Activated T-cell treated with anti-CD3 and anti-CD28 coated beads, Interleukin-2, amount 50 U/mL, for 4 hours (primary cell): ENCODE measurements around the gene TARS3. TPM values are rescaled to one million over a fixed set of nuclear protein-coding genes. Genes with fewer than 3 reads are reported as not detected.

Experiments
- ATAC-seq, 2 donors: fragments of 200-7000 bp; cut with Tn5 transposase; one replicate each; pipeline ENCODE4 v1.10.0; 2021
- DNase-seq: peaks from one replicate; pipeline ENCODE4 v3.0.0-alpha.2; 2020
- H3K27me3 Mint-ChIP-seq: one replicate; pipeline ENCODE4 v1.8.0; 2021; ENCODE audit warnings: low read depth, mixed read lengths
- H3K36me3 Mint-ChIP-seq: one replicate; pipeline ENCODE4 v1.8.0; 2022; ENCODE audit warnings: mixed read lengths; ENCODE audit not compliant: insufficient read depth
- H3K4me1 Mint-ChIP-seq: one replicate; pipeline ENCODE4 v1.8.0; 2021; ENCODE audit warnings: low read depth, mixed read lengths
- H3K4me3 Mint-ChIP-seq: one replicate; pipeline ENCODE4 v1.8.0; 2021; ENCODE audit warnings: mild to moderate bottlenecking, moderate library complexity, mixed read lengths
- H3K9me3 Mint-ChIP-seq: one replicate; pipeline ENCODE4 v1.8.0; 2021; ENCODE audit warnings: mixed read lengths
- total RNA-seq, 3 donors: library from RNA; stranded (reverse); gene quantifications; one replicate each; pipeline ENCODE4 v1.2.1, GENCODE V29; 2021

TARS3 gene
- total RNA-seq, 3 donors from 2014 or later = 6.1 to 6.7 (median 6.1) TPM

DNA sequence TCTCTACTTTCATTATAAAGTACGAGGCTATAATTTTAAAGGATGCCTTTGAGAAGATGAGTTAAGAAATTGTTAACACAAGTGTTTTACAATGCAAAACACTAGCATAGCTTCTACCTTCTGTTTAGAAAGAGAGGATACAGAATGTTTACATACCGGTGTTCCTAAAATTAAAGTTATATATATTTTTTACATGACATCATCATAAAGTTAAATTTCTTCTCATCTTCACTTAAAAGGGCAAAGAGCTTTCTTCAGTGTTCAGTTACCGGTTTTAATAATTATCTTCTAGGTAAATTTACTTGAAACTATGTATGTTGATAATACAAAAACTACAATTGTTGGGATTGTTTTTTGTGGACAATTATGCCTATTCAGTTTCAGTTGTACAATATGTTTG lies 39.4 kb downstream of the TARS3 start:
- Mint-ChIP-seq H3K9me3 (no peaks in the 10 kb centered on the region), H3K27me3 (no peaks in the 10 kb centered on the region), H3K4me3 (no peak overlapping the region), H3K4me1 (no peaks in the 10 kb centered on the region), H3K36me3 (peaks cover 43% of the 10 kb centered on the region)
- no peak for DNase-seq
- no peak for ATAC-seq

DNA sequence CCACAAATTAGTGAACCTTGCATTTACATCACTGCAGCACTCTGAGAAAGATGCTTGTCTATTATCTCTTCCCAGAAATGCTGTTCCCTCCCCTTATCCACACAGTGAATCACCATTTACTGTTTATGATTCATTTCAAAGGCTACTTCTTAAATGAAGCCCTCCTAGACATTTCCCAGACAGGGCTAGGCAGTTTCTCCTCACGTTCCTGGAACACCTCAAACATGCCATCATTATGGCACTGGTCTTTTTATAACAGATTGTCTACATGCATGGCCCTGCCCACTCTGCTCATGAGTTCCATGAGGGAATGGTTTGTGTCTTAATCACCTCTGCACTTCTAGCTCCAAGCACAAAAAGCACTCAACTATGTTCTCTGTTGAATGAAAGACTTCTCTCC lies 39.9 kb downstream of the TARS3 start:
- no peak for DNase-seq
- no peaks in the 10 kb centered on the region for H3K27me3 Mint-ChIP-seq
- H3K4me3 Mint-ChIP-seq = no peak overlapping the region
- no peaks in the 10 kb centered on the region for H3K4me1 Mint-ChIP-seq
- ATAC-seq = no peak
- H3K9me3 Mint-ChIP-seq = no peaks in the 10 kb centered on the region
- peaks cover 43% of the 10 kb centered on the region for H3K36me3 Mint-ChIP-seq

DNA sequence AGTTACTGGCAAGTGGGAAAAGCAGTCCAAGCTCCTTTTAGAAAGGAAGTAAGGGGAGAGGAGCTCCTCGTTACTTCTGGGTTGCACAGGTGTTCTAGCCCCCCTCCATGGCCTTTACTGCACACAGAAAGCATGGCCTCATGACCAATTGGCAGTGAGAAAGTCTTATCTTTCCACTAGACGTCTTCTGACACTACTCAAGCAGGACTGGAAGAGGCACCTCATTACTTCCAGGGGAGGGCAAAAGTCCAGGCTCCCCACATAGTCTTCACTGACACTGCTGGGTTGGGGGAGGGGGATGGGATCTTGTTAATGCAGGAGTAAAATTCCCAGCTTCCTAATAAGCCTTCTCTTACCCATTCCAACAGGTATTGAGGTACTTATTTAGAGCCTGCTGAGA lies 44.5 kb downstream of the TARS3 start:
- no peaks in the 10 kb centered on the region for H3K27me3 Mint-ChIP-seq
- ATAC-seq = no peak
- peaks cover 4% of the 10 kb centered on the region for H3K4me1 Mint-ChIP-seq
- no peak for DNase-seq
- no peak overlapping the region for H3K4me3 Mint-ChIP-seq
- H3K9me3 Mint-ChIP-seq = no peaks in the 10 kb centered on the region
- peaks cover 52% of the 10 kb centered on the region for H3K36me3 Mint-ChIP-seq

DNA sequence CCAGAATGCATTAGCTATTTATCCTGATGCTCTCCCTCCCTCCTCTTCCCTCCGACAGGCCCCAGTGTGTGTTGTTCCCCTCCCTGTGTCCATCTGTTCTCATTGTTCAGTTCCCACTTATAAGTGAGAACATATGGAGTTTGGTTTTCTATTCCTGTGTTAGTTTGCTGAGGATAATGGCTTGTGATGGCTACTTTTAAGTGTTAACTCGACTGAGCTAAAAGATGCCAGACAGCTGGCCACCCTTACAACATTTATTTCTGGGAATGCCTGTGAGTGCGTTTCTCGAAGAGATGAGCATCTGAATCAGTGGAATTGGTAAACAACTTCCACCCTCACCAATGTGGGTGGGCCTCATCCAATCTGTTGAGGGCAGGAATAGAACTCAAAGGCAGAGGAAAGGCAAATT lies 47.3 kb downstream of the TARS3 start:
- Mint-ChIP-seq H3K27me3 (no peaks in the 10 kb centered on the region), H3K4me1 (peaks cover 4% of the 10 kb centered on the region), H3K9me3 (no peaks in the 10 kb centered on the region), H3K36me3 (peaks cover 55% of the 10 kb centered on the region), H3K4me3 (no peak overlapping the region)
- DNase-seq (no peak), ATAC-seq (no peak)

DNA sequence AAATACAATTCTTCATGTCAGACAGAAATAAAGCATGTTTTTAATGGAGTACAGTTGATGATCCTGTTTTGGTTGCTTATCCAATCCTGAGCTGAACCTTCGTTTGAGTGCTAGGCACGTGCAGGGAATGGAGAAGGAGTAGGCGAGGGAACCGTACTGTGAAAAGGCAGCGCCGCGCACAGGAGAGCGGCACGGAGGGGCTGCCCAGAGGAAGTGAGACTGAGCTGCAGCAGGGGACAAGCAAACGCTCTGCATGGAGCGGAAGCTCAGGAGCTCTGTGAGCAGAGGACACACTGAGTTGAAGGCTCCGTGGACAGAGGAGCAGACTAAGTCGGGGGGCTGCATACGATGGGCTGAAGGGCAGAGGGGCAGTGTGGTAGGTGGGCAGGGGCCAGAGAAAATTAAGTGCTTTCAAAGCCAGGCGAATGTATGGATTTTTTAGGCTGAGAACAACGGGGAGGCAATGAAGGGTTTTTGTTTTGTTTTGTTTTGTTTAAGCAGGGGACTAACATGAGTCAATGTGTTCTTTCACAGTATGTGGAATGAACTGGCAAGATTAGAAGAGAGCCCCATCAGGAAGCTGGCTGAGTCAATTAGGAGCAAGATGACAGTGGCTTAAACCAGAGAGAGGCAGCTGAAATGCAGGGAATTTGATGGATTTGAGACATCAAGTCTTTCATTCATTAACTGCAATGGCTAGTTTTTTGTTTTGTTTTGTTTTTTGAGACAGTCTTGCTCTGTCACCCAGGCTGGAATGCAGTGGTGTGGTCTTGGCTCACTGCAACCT lies 48.3 kb downstream of the TARS3 start:
- peaks cover 55% of the 10 kb centered on the region for H3K36me3 Mint-ChIP-seq
- ATAC-seq (peak in 1 of 2 donors; percentile 35), DNase-seq (no peak)
- no peaks in the 10 kb centered on the region for H3K9me3 Mint-ChIP-seq
- H3K4me1 Mint-ChIP-seq = peaks cover 4% of the 10 kb centered on the region
- H3K27me3 Mint-ChIP-seq = no peaks in the 10 kb centered on the region
- H3K4me3 Mint-ChIP-seq = peak overlapping the region; percentile 39

DNA sequence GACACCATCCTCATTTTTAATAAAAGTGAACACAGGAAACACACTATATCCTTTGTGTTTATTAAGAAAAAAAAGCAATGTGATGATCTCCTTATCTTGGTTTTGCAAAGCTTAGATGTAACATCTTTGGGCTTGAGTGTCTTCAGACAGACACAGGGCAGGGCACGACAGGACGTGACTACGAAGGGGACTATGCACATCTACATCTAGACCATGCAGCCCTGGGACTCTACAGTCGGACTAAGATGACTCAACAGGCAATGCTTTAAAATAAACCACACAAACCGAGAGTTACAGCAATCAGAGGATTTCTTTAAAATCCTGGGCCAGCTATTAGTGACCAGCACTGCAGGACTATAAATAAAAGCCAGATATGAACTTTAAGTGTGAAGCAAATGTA lies 49.3 kb downstream of the TARS3 start:
- Mint-ChIP-seq H3K4me1 (peaks cover 4% of the 10 kb centered on the region), H3K27me3 (no peaks in the 10 kb centered on the region), H3K9me3 (no peaks in the 10 kb centered on the region), H3K36me3 (peaks cover 57% of the 10 kb centered on the region), H3K4me3 (no peak overlapping the region)
- ATAC-seq = no peak
- DNase-seq = no peak

DNA sequence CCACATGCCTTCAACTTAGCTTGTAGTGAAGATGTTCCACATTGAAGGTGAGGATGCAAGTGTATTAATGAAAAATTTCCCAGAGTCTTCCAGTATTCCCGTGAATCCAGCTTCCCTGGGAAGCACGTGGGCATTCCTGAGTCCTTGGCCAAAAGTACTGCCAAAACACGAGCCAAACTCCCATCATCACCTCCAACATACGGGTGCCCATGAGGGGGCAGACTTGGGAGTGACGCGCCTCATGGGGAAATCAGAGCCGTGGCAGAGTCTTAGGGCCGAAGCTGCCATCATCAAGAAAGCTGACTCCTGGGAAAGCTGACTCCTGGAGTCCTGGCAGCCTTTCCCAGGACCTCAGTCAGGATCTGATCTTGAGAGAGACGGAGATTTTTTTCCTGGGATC lies 52.0 kb downstream of the TARS3 start:
- Mint-ChIP-seq H3K9me3 (no peaks in the 10 kb centered on the region), H3K4me1 (peaks cover 4% of the 10 kb centered on the region), H3K27me3 (no peaks in the 10 kb centered on the region), H3K4me3 (no peak overlapping the region), H3K36me3 (peaks cover 54% of the 10 kb centered on the region)
- DNase-seq = no peak
- no peak for ATAC-seq

DNA sequence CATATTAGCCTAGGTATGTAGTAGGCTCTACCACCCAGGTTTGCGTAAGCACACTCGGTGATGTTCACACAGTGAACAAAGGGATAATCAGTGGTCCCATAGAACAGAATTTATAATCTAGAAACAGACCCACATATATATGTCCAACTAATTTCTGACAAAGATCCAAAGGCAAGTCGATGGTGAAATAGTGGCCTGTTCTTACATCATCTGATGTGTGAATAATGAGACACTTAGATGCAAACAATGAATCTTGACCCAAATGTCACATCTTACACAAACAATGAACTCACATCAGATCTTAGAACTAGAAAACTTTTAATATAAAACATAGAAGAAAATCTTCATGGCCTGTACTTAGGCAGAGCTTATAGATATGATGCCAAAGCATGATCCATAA lies 54.5 kb downstream of the TARS3 start:
- H3K9me3 Mint-ChIP-seq = no peaks in the 10 kb centered on the region
- peaks cover 45% of the 10 kb centered on the region for H3K36me3 Mint-ChIP-seq
- no peaks in the 10 kb centered on the region for H3K27me3 Mint-ChIP-seq
- no peak overlapping the region for H3K4me3 Mint-ChIP-seq
- ATAC-seq (no peak), DNase-seq (no peak)
- peaks cover 3% of the 10 kb centered on the region for H3K4me1 Mint-ChIP-seq

DNA sequence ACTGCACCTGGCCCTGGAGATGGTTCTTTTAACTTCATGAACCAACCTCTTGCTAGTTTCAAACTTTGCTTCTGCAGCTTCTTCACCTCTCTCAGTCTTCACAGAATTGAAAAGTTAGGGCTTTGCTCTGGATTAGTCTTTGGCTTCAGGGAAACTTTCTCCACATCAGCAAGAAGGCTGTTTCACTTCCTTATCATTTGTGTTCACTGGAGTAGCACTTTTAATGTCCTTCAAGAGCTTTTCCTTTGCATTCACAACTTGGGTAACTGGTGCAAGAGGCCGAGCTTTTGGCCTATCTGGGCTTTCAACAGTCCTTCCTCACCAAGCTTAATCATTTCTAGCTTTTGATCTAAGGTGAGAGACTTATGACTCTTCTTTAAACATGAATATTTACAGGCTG lies 56.4 kb downstream of the TARS3 start:
- Mint-ChIP-seq H3K9me3 (no peaks in the 10 kb centered on the region), H3K4me1 (peaks cover 5% of the 10 kb centered on the region), H3K27me3 (no peaks in the 10 kb centered on the region), H3K4me3 (no peak overlapping the region), H3K36me3 (peaks cover 36% of the 10 kb centered on the region)
- DNase-seq (no peak), ATAC-seq (no peak)

DNA sequence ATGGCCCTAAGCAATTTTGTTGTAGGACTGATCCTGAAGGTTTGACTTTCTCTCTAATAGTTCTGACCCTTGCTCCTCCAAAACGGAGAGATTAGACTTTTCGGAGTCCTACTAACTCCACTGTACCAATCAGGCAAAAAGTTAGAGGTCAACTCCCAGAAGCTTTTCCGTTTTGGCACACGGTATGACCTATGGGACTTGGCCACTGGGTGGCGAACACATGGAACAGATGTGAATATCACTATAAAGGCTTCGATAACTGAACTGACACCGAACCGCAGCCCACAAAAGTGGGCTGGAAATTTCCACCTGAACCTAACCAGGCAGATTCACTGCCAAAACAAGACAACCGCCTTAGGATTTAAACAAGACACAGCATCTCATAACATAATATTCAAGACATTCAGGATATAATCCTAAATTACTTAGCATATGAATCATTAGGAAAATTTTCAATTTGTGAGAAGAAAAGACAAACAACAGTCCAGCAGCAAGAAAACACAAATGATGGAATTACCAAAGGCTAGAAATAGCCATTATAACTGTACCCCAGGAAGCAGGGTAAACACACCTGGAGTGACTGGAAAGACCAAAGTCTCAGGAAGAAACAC lies 59.9 kb downstream of the TARS3 start:
- Mint-ChIP-seq H3K27me3 (no peaks in the 10 kb centered on the region), H3K9me3 (no peaks in the 10 kb centered on the region), H3K4me3 (no peak overlapping the region), H3K4me1 (peaks cover 5% of the 10 kb centered on the region), H3K36me3 (peaks cover 21% of the 10 kb centered on the region)
- DNase-seq (no peak), ATAC-seq (no peak)

DNA sequence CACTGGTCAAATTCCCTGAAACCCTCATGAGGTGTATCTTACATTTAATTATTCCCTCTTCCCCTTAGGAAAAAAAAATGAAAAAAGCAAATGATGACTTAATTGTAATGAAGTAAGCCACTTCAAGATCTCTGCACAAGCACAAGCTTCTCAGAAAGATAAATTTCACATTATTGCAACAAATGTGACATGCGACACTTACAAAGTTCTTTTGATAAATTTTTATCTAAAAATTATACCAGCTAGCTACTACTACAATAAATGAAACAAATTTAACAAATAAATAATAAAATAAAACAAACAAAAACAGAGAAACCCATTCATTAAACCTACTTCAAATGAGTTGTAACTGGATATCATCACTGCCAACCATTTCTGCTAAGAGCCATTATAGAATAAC lies 62.1 kb downstream of the TARS3 start:
- peaks cover 14% of the 10 kb centered on the region for H3K36me3 Mint-ChIP-seq
- H3K4me3 Mint-ChIP-seq = no peak overlapping the region
- no peaks in the 10 kb centered on the region for H3K27me3 Mint-ChIP-seq
- ATAC-seq (no peak), DNase-seq (no peak)
- H3K4me1 Mint-ChIP-seq = peaks cover 5% of the 10 kb centered on the region
- H3K9me3 Mint-ChIP-seq = no peaks in the 10 kb centered on the region

DNA sequence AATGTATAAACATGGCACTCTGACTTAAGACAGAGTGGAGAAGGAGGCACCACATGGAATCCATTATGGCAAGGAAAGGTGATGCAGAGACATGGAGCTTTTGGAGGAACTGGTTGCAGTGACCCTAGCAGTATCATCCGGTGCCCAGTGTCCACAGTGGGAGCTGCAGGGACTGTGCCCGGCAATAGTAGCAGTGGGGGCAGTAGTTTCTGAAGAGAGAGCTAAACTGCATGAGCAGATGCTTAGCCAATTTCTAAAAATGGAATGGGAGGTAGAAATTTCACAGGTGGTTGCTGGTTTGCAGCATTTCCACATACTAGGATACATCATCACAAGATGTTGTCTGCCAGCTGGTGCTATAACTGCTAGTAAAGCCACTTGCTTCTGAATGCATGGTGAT lies 64.3 kb downstream of the TARS3 start:
- Mint-ChIP-seq H3K9me3 (no peaks in the 10 kb centered on the region), H3K4me3 (no peak overlapping the region), H3K4me1 (peaks cover 4% of the 10 kb centered on the region), H3K27me3 (no peaks in the 10 kb centered on the region), H3K36me3 (peaks cover 14% of the 10 kb centered on the region)
- DNase-seq (no peak), ATAC-seq (no peak)

DNA sequence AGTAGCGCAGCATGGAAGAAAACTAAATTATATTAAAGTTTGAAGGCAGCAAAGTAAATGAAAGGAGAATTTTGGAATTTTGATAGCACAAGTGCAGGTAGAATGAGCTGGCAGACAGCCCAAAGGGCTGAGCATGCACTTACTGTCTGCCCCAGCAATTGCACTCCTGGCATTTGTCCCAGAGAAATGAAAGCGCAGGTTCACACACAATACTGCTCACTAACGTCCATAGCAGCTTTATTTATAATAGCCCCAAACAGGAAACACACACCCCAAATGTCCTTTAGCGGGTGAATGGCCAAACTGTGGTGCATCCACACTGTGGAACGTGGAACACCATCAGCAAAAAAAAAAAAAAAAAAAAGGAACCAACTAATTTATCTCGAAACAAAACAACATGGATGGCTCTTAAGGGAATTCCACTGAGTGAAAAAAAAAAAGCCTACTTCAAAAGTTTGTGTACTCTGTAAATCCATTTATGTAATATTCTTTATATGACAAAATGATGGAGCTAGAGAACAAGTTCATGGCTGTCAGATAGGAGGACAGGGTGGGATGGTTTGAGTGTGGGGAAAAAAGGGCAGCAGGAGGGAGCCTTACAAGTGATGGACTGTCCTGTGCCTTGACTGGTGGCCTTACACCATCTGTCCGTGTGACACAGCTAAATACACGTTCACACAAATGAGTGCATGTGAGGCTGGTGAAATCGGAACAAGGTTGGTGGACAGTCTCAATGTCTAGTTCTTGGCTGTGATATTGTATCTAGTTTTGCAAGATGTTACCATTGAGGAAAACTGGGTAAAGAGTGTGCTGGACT lies 66.1 kb downstream of the TARS3 start:
- ATAC-seq = no peak
- no peak overlapping the region for H3K4me3 Mint-ChIP-seq
- H3K4me1 Mint-ChIP-seq = peaks cover 9% of the 10 kb centered on the region
- no peaks in the 10 kb centered on the region for H3K9me3 Mint-ChIP-seq
- DNase-seq = no peak
- no peaks in the 10 kb centered on the region for H3K27me3 Mint-ChIP-seq
- peaks cover 8% of the 10 kb centered on the region for H3K36me3 Mint-ChIP-seq

DNA sequence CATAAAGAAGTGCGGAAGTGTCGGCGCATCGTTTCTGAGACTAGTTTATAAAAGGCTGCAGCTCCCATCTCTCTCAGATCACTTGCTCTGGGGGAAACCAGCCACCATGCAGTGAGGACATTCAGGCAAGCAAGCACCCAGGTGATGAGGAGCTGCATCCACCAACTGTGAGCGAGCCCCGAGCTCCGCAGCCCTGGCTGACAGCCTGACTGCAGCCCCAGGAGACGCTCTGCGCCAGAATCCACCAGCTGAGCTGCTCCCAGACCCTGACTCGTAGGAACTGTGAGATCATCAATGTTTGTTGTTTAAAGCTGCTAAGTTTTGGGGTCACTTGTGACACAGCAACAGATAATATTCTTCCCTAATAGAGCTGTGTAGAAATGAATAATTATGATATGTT lies 67.1 kb downstream of the TARS3 start:
- Mint-ChIP-seq H3K4me3 (no peak overlapping the region), H3K4me1 (peaks cover 11% of the 10 kb centered on the region), H3K36me3 (peaks cover 8% of the 10 kb centered on the region), H3K27me3 (no peaks in the 10 kb centered on the region), H3K9me3 (no peaks in the 10 kb centered on the region)
- DNase-seq (no peak), ATAC-seq (no peak)
